IMR-90 (cell line): Measurements from ENCODE around the gene ISOC2. TPM values are rescaled to one million over a fixed set of nuclear protein-coding genes. Genes with fewer than 3 reads are reported as not detected.
A peak's percentile ranks its signal among the peaks of the same experiment; 100 is the strongest.

ENCODE experiments used
- ATAC-seq: fragments of 200-7000 bp; cut with Tn5 transposase; 2 replicates; pipeline ENCODE4 v1.9.1; 2020; ENCODE audit warnings: low read depth, mild to moderate bottlenecking, moderate library complexity
- BruUV-seq: library from RNA; stranded (reverse); fragments of 400-500 nt; replicated peaks from 2 replicates; lab custom pipeline; 2021; lab: Mats Ljungman, UMichigan
- CTCF ChIA-PET: fragments of 300-600 bp; formaldehyde crosslinking; extraction: SDS; loops from one replicate; lab custom pipeline; 2021; ENCODE audit warnings: antibody characterized with exemption; lab: Yijun Ruan, JAX
- POLR2A ChIA-PET: fragments of 300-600 bp; sonication (Branson Sonifier 250); formaldehyde crosslinking; loops from one replicate; lab custom pipeline; 2022; ENCODE audit warnings: antibody characterized with exemption; ENCODE audit not compliant: unreplicated experiment; lab: Charles Lee
- DNase-seq: peaks from one replicate; pipeline ENCODE4 v3.0.0; 2013
- H2AFZ ChIP-seq: replicated peaks from 2 replicates; pipeline ENCODE3; 2013; ENCODE audit warnings: low read length, mild to moderate bottlenecking; ENCODE audit not compliant: poor library complexity
- H2AK5ac ChIP-seq: 2 replicates; pipeline ENCODE4 v1.6.1; 2013; ENCODE audit warnings: low read depth, low read length, inconsistent platforms
- H2AK9ac ChIP-seq: replicated peaks from 2 replicates; pipeline ENCODE3; 2013; ENCODE audit warnings: mild to moderate bottlenecking, low read depth, low read length, moderate library complexity; ENCODE audit not compliant: poor library complexity
- H2BK120ac ChIP-seq: 2 replicates; pipeline ENCODE4 v1.6.1; 2013; ENCODE audit warnings: low read depth, low read length, inconsistent platforms
- H2BK15ac ChIP-seq: 3 replicates; pipeline ENCODE4 v1.6.1; 2013; ENCODE audit warnings: low read depth, low read length, inconsistent platforms
- H2BK20ac ChIP-seq: 2 replicates; pipeline ENCODE4 v1.6.1; 2013; ENCODE audit warnings: low read depth, mild to moderate bottlenecking, inconsistent platforms, low read length, moderate library complexity
- H2BK5ac ChIP-seq: 2 replicates; pipeline ENCODE4 v1.6.1; 2013; ENCODE audit warnings: mild to moderate bottlenecking, low read depth, low read length, inconsistent platforms; ENCODE audit not compliant: poor library complexity, severe bottlenecking
- H3K14ac ChIP-seq: replicated peaks from 2 replicates; pipeline ENCODE4 v1.6.1; 2013; ENCODE audit warnings: low read depth, low read length, inconsistent platforms
- H3K18ac ChIP-seq: 2 replicates; pipeline ENCODE4 v1.6.1; 2013; ENCODE audit warnings: low read depth, low read length, control low read depth
- H3K23ac ChIP-seq: 2 replicates; pipeline ENCODE4 v1.6.1; 2013; ENCODE audit warnings: low read depth, low read length, inconsistent platforms
- H3K27ac ChIP-seq: 2 replicates; pipeline ENCODE4 v1.5.1; 2013; ENCODE audit warnings: mild to moderate bottlenecking, control low read depth, low read length; ENCODE audit not compliant: insufficient read depth
- H3K27me3 ChIP-seq: 2 replicates; pipeline ENCODE4 v1.6.1; 2013; ENCODE audit warnings: low read length; ENCODE audit not compliant: control insufficient read depth, insufficient read depth
- H3K36me3 ChIP-seq: 2 replicates; pipeline ENCODE4 v1.6.1; 2013; ENCODE audit warnings: low read length, mixed read lengths; ENCODE audit not compliant: control insufficient read depth, insufficient read depth
- H3K4ac ChIP-seq: 2 replicates; pipeline ENCODE4 v1.6.1; 2013; ENCODE audit warnings: low read depth, low read length, inconsistent platforms
- H3K4me1 ChIP-seq: 2 replicates; pipeline ENCODE4 v1.6.1; 2013; ENCODE audit warnings: low read length, mixed read lengths; ENCODE audit not compliant: control insufficient read depth, insufficient read depth
- H3K4me2 ChIP-seq: 2 replicates; pipeline ENCODE4 v1.6.1; 2013; ENCODE audit warnings: low read depth, mild to moderate bottlenecking, control low read depth, low read length, moderate library complexity
- H3K4me3 ChIP-seq: 2 replicates; pipeline ENCODE4 v1.5.1; 2013; ENCODE audit warnings: low read depth, mild to moderate bottlenecking, control low read depth, low read length, moderate library complexity; ENCODE audit not compliant: insufficient read depth
- H3K56ac ChIP-seq: 2 replicates; pipeline ENCODE4 v1.6.1; 2013; ENCODE audit warnings: low read length, inconsistent platforms; ENCODE audit not compliant: insufficient read depth; ENCODE audit errors: extremely low read depth
- H3K79me1 ChIP-seq, 2 experiments: 2 replicates each; pipeline ENCODE4 v1.6.1; 2013; ENCODE audit warnings: low read length in 2 of 2, inconsistent platforms in 1 of 2, low read depth in 1 of 2
- H3K9ac ChIP-seq: 2 replicates; pipeline ENCODE4 v1.6.1; 2013; ENCODE audit warnings: low read depth, low read length, control low read depth
- H3K9me1 ChIP-seq: 2 replicates; pipeline ENCODE4 v1.6.1; 2013; ENCODE audit warnings: low read length, inconsistent platforms; ENCODE audit not compliant: insufficient read depth
- H3K9me3 ChIP-seq: 2 replicates; pipeline ENCODE4 v1.6.1; 2013; ENCODE audit warnings: low read length; ENCODE audit not compliant: control insufficient read depth, insufficient read depth
- H4K20me1 ChIP-seq: 2 replicates; pipeline ENCODE4 v1.6.1; 2013; ENCODE audit warnings: low read length, inconsistent platforms; ENCODE audit not compliant: insufficient read depth
- H4K5ac ChIP-seq: 2 replicates; pipeline ENCODE4 v1.6.1; 2013; ENCODE audit warnings: mild to moderate bottlenecking, low read depth, low read length, control low read depth
- H4K8ac ChIP-seq, 2 experiments: 2 replicates each; pipeline ENCODE4 v1.6.1; 2013; ENCODE audit warnings: low read depth in 2 of 2, low read length in 2 of 2, control low read depth in 1 of 2, inconsistent platforms in 1 of 2
- H4K91ac ChIP-seq: 2 replicates; pipeline ENCODE4 v1.6.1; 2013; ENCODE audit warnings: low read depth, low read length, inconsistent platforms; ENCODE audit not compliant: insufficient read depth
- BHLHE40 ChIP-seq: fragments of 150-350 bp; IDR thresholded peaks from 2 replicates; pipeline ENCODE4 v1.6.1; 2016; ENCODE audit warnings: mild to moderate bottlenecking, low read depth, low read length
- CEBPB ChIP-seq: IDR thresholded peaks from 2 replicates; pipeline ENCODE4 v1.6.1; 2012; ENCODE audit warnings: low read depth, low read length, improper control_type of control experiment
- CHD1 ChIP-seq: IDR thresholded peaks from 2 replicates; pipeline ENCODE4 v1.6.1; 2012; ENCODE audit warnings: low read depth, low read length, improper control_type of control experiment
- FOS ChIP-seq: fragments of 150-350 bp; IDR thresholded peaks from 2 replicates; pipeline ENCODE4 v1.6.1; 2016; ENCODE audit warnings: low read depth, low read length
- MAFK ChIP-seq: IDR thresholded peaks from 2 replicates; pipeline ENCODE4 v1.6.1; 2012; ENCODE audit warnings: low read depth, low read length, improper control_type of control experiment
- MAZ ChIP-seq: IDR thresholded peaks from 2 replicates; pipeline ENCODE4 v1.6.1; 2012; ENCODE audit warnings: low read depth, mild to moderate bottlenecking, low read length, improper control_type of control experiment, moderate library complexity, borderline replicate concordance
- MXI1 ChIP-seq: IDR thresholded peaks from 2 replicates; pipeline ENCODE4 v1.6.1; 2012; ENCODE audit warnings: low read depth, mild to moderate bottlenecking, low read length, moderate library complexity, borderline replicate concordance
- NFE2L2 ChIP-seq: fragments of 150-350 bp; IDR thresholded peaks from 2 replicates; pipeline ENCODE4 v1.6.1; 2016; ENCODE audit warnings: low read depth, mild to moderate bottlenecking, low read length
- POLR2A ChIP-seq: IDR thresholded peaks from 2 replicates; pipeline ENCODE4 v1.6.1; 2012; ENCODE audit warnings: mild to moderate bottlenecking, low read depth, low read length
- RAD21 ChIP-seq: IDR thresholded peaks from 2 replicates; pipeline ENCODE4 v1.6.1; 2012; ENCODE audit warnings: low read length, improper control_type of control experiment
- RCOR1 ChIP-seq: IDR thresholded peaks from 2 replicates; pipeline ENCODE4 v1.6.1; 2012; ENCODE audit warnings: mild to moderate bottlenecking, low read length, improper control_type of control experiment; ENCODE audit not compliant: insufficient replicate concordance
- RFX5 ChIP-seq: IDR thresholded peaks from 2 replicates; pipeline ENCODE4 v1.8.0; 2012; ENCODE audit warnings: low read depth, mild to moderate bottlenecking, low read length, moderate library complexity
- SMC3 ChIP-seq: fragments of 150-350 bp; IDR thresholded peaks from 2 replicates; pipeline ENCODE4 v1.6.1; 2016; ENCODE audit warnings: low read depth, mild to moderate bottlenecking, antibody characterized with exemption, low read length, moderate library complexity
- WGBS, 2 experiments: methylation state at CpG; one replicate each; pipeline versions ENCODE4 v1.1.5 to v1.1.7; 2013; ENCODE audit warnings: missing lambda C conversion rate in 2 of 2; ENCODE audit not compliant: insufficient read length in 1 of 2; ENCODE audit errors: extremely low coverage in 2 of 2; 5-methylcytosine and 5-hydroxymethylcytosine counted together
- dilution Hi-C: fragments of 300-500 bp; cut with HindIII; formaldehyde crosslinking; loops from one replicate; pipeline ENCODE4 v1.14.3; 2018; ENCODE audit warnings: low sequenced_read_pairs; ENCODE audit not compliant: unreplicated experiment
- in situ Hi-C: fragments of 300-500 bp; cut with MboI; formaldehyde crosslinking; loops from 3 replicates; pipeline ENCODE4 v1.14.3; 2019; ENCODE audit warnings: low sequenced_read_pairs, inconsistent platforms, mixed read lengths
- intact Hi-C: fragments of 100-400 bp; cut with micrococcal nuclease; formaldehyde crosslinking; loops from 2 replicates; pipeline ENCODE4 v1.10.0; 2022
- polyA plus RNA-seq, 3 experiments: library from polyadenylated mRNA; depleted of rRNA; stranded (reverse); fragments of >200 nt; gene quantifications; 2 replicates each; pipeline ENCODE4 v1.2.3, GENCODE V29; 2012; ENCODE audit warnings: low replicate concordance in 1 of 3
- total RNA-seq: library from RNA; depleted of rRNA; stranded (reverse); fragments of >200 nt; gene quantifications from 2 replicates; pipeline ENCODE4 v1.2.3, GENCODE V29; 2012
- TF ChIP-seq, protein P1 (sequence below): conservative IDR thresholded peaks from 2 replicates; pipeline ENCODE4 v1.5.1; 2012; ENCODE audit warnings: mild to moderate bottlenecking, low read depth, low read length, improper control_type of control experiment
- TF ChIP-seq, protein P2 (sequence below): fragments of 150-350 bp; IDR thresholded peaks from 2 replicates; pipeline ENCODE4 v1.6.1; 2017; ENCODE audit warnings: mild to moderate bottlenecking, antibody characterized with exemption, low read length, low read depth

Gene ISOC2
- total and polyA plus RNA-seq, 2 of the 4 experiments (the other 2 are of a cell fraction) = 56.1 to 82.1 TPM

DNA sequence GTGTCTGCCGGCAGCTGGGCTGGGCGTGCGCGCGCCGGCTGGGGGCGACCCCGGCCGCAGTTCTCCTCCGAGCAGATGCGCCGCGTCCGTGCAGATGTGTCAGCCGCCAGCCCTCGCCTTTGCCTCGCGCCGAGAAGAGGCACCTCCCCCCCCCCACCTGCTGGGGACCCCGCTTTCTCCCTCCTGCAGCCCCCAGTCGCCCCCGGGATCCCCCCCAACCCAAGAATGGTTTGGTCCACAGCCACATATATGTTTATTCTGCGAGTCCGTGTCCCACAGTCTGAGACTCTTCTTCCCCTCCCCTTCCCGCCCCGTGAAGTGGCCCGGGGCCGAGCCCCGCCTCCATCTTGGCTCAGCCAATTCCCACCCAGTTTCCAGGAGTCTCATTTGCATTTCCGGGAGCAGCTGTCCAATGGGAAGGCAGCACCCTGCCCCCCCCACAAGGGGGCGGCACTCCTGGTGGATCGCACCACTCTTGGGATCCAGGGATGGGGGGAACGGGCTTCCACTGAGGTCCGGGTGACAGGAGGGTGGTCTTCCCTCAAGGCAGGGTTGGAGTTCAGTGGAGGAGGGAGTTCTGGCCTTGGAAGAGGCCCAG is 8.6 kb downstream of the ISOC2 start:
- in situ Hi-C loops (no loop called here), dilution Hi-C loops (no loop called here), intact Hi-C loops (loop anchor here (2.0 kb wide), 1 partner anchor 312 kb away; no protein-coding TSS in a partner anchor)
- Histone ChIP-seq H4K8ac (no peak overlapping the region), H3K23ac (no peak overlapping the region), H3K79me1 (peaks cover 0 to 4% of the 10 kb centered on the region in 2 experiments; a peak in 1 of 4 replicates), H3K9me1 (peaks cover 2% of the 10 kb centered on the region; the same call in 1 of the 2 replicates), H2BK5ac (no peak overlapping the region), H4K5ac (no peak overlapping the region), H3K9ac (no peak overlapping the region), H3K9me3 (no peaks in the 10 kb centered on the region), H3K4me3 (no peak overlapping the region), H4K20me1 (peaks cover 27% of the 10 kb centered on the region), H3K4me1 (peaks cover 2% of the 10 kb centered on the region; the same call in 1 of the 2 replicates), H2BK120ac (no peak overlapping the region), H2AK9ac (peak overlapping the region; percentile 88), H3K27ac (no peak overlapping the region), H3K4ac (no peak overlapping the region), H3K36me3 (no peaks in the 10 kb centered on the region; the same call in 1 of the 2 replicates), H3K14ac (no peak overlapping the region), H3K18ac (no peak overlapping the region), H2AFZ (peak overlapping the region; percentile 56), H2BK15ac (no peak overlapping the region), H2BK20ac (no peak overlapping the region), H3K4me2 (no peak overlapping the region; the same call in 1 of the 2 replicates), H3K27me3 (peaks cover 29% of the 10 kb centered on the region), H4K91ac (no peak overlapping the region), H2AK5ac (no peak overlapping the region), H3K56ac (no peak overlapping the region)
- WGBS, 2 experiments = 4% methylated on average over 5 of the region's 34 CpGs; no CpG with 5 or more reads in 1 of the 2 experiments
- peak; percentile 87 for ATAC-seq
- ChIA-PET POLR2A (no interaction called here), CTCF (interaction anchor here (1.2 kb wide), 1 partner anchor 15 kb away, joined by 3 read pairs; no protein-coding TSS in a partner anchor)
- BruUV-seq = no TSS peak
- DNase-seq = peak; percentile 79
- no peak for TF ChIP-seq RAD21
- TF ChIP-seq SMC3 = no peak
- no peak for TF ChIP-seq RCOR1
- no peak for TF ChIP-seq POLR2A
- TF ChIP-seq, protein P1, sequence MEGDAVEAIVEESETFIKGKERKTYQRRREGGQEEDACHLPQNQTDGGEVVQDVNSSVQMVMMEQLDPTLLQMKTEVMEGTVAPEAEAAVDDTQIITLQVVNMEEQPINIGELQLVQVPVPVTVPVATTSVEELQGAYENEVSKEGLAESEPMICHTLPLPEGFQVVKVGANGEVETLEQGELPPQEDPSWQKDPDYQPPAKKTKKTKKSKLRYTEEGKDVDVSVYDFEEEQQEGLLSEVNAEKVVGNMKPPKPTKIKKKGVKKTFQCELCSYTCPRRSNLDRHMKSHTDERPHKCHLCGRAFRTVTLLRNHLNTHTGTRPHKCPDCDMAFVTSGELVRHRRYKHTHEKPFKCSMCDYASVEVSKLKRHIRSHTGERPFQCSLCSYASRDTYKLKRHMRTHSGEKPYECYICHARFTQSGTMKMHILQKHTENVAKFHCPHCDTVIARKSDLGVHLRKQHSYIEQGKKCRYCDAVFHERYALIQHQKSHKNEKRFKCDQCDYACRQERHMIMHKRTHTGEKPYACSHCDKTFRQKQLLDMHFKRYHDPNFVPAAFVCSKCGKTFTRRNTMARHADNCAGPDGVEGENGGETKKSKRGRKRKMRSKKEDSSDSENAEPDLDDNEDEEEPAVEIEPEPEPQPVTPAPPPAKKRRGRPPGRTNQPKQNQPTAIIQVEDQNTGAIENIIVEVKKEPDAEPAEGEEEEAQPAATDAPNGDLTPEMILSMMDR = 0 out of 2 replicates have a peak, but pooled peaks have one; percentile 11
- no peak for TF ChIP-seq FOS
- no peak for TF ChIP-seq RFX5
- no peak; the same call in 1 of the 2 replicates for TF ChIP-seq CHD1
- no peak for TF ChIP-seq CEBPB
- TF ChIP-seq BHLHE40 = peak; percentile 42
- no peak for TF ChIP-seq NFE2L2
- TF ChIP-seq MXI1 = no peak
- TF ChIP-seq MAFK = no peak
- TF ChIP-seq MAZ = peak; percentile 68; the same call in 1 of the 2 replicates
- TF ChIP-seq, protein P2, sequence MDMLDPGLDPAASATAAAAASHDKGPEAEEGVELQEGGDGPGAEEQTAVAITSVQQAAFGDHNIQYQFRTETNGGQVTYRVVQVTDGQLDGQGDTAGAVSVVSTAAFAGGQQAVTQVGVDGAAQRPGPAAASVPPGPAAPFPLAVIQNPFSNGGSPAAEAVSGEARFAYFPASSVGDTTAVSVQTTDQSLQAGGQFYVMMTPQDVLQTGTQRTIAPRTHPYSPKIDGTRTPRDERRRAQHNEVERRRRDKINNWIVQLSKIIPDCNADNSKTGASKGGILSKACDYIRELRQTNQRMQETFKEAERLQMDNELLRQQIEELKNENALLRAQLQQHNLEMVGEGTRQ = no peak
